ENCODE measurements around the gene OTOF. TPM values are rescaled to one million over a fixed set of nuclear protein-coding genes. Genes with fewer than 3 reads are reported as not detected.

OTOF gene
- total RNA-seq = 0.18 TPM in 1 of 2 replicates, not detected in the other

- DNase-seq (ENCODE audit: extremely low read depth, low read depth, low spot score) = no peak
Observed at GRCh38 chr2:26477911-26478253, at the start of gene OTOF. OTOF (minus strand) TSS chr2:26478124.

- DNase-seq (ENCODE audit: extremely low read depth, low read depth, low spot score) = no peak
Observed at GRCh38 chr2:26526589-26526988, 48.7 kb upstream of the OTOF start.

DNA sequence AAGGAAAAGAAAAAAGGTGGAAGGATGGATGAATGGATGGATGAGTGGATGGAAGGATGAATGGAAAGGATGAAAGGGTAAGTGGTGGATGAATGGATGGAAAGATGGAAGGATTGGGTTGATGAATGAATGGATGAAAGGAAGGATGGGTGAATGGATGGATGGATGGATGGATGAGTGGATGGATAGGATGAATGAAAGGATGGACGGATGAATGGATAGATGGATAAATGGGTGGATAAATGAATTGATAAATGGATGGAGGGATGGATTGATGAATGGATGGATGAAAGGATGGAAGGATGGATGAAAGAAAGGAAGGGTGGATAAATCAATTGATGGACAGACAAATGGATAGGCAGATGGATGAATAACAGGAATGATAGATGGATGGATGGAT lies 48.2 kb upstream of the OTOF start:
- no peak for DNase-seq (ENCODE audit: extremely low read depth, low read depth, low spot score)

DNA sequence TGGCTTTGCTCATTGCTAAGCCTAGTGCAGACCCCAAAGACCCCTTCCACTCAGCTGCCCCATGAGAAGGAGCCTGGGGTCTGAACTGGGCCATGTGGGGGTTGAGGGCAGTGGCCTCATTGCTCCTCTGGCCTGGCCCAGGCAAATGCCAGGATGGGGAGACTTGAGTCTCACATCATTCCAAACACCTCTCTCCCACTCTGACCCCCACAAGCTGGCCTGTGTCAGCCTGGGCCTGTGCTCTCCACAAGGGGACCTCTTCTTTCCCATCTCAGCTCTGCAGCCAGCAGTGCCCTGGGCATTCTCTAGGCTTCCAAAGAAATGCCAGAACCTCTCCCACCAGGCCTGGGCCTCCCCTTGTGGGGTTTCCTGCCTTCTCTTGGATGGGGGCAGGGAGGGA lies 45.8 kb upstream of the OTOF start:
- no peak for DNase-seq (ENCODE audit: extremely low read depth, low read depth, low spot score)

- DNase-seq (ENCODE audit: extremely low read depth, low read depth, low spot score) = no peak
Observed at GRCh38 chr2:26522751-26523171, 44.8 kb upstream of the OTOF start.

GRCh38 chr2:26522325-26522724 lies 44.4 kb upstream of the OTOF start:
- DNase-seq (ENCODE audit: extremely low read depth, low read depth, low spot score) = no peak

- no peak for DNase-seq (ENCODE audit: extremely low read depth, low read depth, low spot score)
Observed at GRCh38 chr2:26521913-26522180, 43.9 kb upstream of the OTOF start.

- no peak for DNase-seq (ENCODE audit: extremely low read depth, low read depth, low spot score)
Observed at GRCh38 chr2:26521054-26521912, 43.4 kb upstream of the OTOF start.

GRCh38 chr2:26520148-26520449 lies 42.2 kb upstream of the OTOF start:
- DNase-seq (ENCODE audit: extremely low read depth, low read depth, low spot score) = no peak

DNA sequence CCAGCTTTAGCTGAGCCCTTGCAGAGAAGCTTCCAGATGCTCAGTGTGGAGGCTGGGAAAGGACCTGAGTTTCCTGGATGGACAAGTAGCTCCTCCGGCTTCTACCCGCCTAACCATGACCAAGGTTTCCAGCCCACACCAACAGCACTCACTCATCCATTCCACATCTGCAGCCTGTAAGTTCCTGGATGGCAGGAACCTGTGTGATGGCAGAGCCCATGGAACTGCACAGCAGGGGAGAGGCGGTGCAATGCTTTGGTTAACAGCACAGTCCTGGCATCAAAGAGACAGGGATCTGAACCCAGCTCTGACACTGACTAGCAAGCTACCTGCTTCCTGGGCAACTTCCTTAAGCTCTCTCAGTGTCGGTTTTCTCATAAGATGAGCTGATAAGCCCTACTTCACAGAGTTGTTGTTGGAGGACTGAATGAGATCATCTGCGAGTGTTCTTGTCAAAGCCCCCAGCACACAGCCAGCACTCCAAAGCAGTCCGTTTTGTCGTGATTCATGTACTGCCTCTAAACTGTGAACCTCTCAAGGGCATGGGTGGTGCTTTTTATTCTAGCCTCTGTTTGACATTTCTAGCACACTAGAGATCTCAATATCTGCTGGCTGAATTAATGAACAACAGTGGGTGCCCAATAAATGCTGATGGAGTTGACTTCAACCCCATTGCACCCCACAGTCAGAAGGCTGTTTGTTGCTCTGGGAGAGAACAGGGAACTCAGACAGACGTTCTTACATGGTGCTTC lies 41.6 kb upstream of the OTOF start:
- DNase-seq (ENCODE audit: extremely low read depth, low read depth, low spot score) = no peak

DNA sequence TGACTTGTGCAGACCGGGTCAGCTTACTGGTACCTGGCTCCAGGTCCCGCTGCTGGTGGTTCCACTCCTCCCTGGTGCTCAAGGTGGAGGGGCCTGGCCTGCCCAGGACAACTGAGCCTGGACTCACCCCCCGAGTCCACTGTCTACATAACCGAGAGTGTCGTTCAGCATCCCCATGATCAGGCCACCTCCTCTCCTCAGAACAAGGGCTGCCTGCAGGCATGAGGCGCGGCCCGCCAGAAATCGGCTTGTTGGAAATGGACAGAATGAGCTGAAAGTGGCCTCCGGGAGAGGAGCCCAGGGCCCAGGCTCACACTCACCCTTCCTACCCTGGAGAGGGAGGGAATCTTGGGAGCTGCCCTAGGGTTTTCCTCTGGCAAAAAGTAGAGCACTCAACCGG lies 38.9 kb upstream of the OTOF start:
- DNase-seq (ENCODE audit: extremely low read depth, low read depth, low spot score) = no peak

DNA sequence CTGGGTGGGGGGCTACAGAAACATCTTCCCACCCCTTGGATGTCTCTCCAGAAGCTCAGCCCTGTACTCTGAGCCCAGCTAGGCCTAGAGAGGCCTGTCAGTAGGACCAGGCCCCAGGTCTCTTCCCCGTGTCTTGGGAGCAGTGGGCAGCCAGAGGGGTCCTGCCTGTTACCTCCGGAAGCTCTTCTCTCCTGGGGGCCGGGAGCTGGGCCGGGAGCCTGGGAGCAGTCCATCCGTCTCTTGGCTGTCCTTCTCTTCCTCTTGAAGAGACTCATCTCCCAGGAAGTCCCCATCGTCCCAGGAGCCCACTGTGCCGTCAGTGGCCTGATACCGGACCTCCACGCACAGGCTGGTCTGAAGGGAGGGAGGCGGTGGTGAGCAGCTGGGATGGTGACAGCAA lies 38.3 kb upstream of the OTOF start:
- no peak for DNase-seq (ENCODE audit: extremely low read depth, low read depth, low spot score)

- no peak for DNase-seq (ENCODE audit: extremely low read depth, low read depth, low spot score)
Observed at GRCh38 chr2:26515771-26516170, 37.8 kb upstream of the OTOF start.

DNA sequence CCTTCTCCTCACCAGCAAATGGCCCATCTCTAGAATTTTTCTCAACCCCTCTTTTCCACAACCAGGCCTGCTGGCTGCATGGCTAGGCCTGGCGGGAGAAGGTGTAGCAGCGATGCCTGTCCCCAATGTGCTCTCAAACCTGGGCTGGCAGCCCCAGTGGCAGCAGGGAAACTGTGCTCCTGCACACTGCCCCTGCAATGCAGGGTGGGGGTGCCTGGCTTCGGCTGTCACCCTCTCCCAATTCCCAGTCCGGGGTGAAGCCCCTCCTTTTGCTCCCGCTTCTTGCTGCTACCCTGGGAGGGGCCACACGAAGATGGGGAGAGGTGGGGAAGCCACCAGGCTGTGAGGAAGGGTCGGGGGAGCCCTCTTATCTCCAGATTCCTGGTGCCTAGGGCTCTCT lies 36.1 kb upstream of the OTOF start:
- no peak for DNase-seq (ENCODE audit: extremely low read depth, low read depth, low spot score)

DNA sequence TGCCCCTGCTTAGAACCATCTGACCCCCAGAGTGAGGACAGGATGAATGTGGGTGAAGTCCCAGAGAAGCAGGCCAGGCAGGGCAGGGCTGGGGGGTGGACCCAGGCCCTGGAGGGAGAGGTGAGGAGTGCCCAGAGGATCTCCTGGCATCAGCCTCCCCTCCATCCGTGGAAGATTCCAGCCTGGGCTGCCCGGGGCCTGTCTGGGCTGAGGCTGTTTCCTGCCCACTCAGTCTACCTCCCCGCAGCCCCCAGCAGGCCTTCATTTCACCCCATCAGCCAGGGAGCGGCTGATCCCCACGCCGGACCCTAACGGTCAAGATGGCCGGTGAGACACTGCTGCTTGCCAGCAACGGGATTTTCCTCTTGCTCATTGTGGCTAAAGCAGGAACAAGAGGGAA lies 35.3 kb upstream of the OTOF start:
- no peak for DNase-seq (ENCODE audit: extremely low read depth, low read depth, low spot score)

DNA sequence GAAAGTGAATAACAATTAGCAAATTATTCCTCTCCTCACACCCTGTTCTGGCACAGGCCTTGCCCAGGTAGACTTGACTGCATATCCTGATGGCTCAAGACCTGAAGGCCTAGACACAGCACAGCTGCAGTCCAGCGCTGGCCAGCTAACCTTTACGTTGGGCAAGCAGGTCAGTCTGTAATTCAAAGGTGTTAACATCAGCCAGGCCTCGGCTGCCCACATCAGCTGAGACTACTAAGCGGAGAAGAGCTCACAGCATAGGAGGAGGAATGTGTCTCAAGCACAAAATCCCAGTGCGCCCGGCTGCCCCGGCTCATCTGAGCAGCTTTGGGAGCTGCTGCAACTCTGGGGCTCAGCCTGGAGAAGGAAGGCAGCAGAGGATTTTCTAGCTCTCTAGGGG lies 33.5 kb upstream of the OTOF start:
- DNase-seq (ENCODE audit: extremely low read depth, low read depth, low spot score) = no peak

DNA sequence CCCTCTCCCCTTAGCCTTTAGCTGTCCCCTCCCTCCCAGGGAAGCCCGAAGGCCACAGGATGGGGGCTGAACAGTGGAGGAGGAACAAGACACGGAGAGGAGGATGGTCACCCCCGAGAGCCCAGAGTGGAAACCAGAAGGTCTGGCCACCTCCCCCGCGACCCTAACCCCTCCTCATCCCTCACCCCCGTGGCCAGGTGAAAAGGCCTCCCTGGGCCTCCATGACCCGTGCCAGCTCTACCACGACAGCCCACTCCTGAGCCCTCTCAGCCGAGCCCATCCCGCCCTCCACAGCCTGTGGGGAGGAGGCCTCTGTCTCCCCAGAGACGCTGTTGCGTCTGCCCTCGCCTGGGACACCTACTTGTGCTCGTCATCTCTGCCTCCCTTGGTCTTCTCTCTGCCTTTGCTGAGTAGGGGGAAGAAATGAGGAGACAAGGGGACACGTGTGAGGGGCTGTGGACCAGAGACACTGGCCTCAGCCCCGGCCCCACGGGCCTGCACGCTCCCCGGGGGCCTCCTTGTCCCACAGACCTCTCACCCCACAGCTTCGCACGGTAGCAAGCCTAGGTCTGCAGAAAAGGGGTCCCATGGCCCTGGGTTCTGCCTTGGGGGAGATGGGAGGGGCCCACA lies 32.5 kb upstream of the OTOF start:
- DNase-seq (ENCODE audit: extremely low read depth, low read depth, low spot score) = no peak

DNA sequence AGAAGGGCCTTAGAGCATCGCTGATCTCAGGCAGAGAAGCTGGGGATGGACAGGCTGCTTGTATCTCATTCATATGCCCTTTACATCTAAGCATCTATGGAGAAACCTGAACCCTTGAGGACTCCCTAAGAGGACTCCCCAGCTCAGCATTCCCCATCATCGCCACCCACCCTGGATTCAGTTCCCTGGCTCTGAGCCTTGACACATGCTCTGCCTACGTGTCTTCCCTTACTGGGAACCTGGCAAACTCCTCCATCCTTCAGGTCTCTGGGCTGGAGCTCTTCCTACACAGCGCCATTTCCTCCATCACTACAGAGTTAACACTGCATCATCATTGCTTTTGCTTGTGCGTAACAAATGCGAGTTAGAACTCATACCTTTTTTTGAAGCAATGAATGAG lies 31.2 kb upstream of the OTOF start:
- no peak for DNase-seq (ENCODE audit: extremely low read depth, low read depth, low spot score)

GRCh38 chr2:26507932-26508331 lies 30.0 kb upstream of the OTOF start:
- DNase-seq (ENCODE audit: extremely low read depth, low read depth, low spot score) = no peak

- DNase-seq (ENCODE audit: extremely low read depth, low read depth, low spot score) = no peak
Observed at GRCh38 chr2:26507088-26507487, 29.2 kb upstream of the OTOF start.

- no peak for DNase-seq (ENCODE audit: extremely low read depth, low read depth, low spot score)
Observed at GRCh38 chr2:26506279-26506678, 28.4 kb upstream of the OTOF start.

DNA sequence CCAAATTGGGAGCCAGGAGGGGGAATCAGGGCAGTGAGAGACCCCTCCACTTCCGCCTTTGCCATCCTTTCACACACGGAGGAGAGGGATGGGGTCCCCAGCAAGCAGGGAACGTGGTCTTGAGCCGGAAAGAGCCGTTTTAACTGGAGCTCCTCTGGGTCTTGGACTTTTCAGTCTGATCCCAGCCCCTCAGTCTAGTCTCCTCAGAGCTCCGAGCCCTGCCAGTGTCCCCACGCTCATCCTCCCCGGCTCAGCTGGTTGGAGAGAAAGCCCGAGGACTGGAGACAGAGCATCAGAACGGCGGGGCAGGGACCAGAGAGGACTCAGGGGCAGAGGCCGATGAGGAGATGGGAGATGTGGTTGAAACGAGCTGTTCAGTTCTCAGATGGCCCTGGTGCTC lies 26.1 kb upstream of the OTOF start:
- no peak for DNase-seq (ENCODE audit: extremely low read depth, low read depth, low spot score)
